ENCODE results near the gene PNCK. TPM values are rescaled to one million over a fixed set of nuclear protein-coding genes. Genes with fewer than 3 reads are reported as not detected.
A peak's percentile ranks its signal among the peaks of the same experiment; 100 is the strongest.

Gene PNCK
- total RNA-seq, 1 experiment from 2014 or later = 2.3 TPM

GRCh38 chrX:153709726-153710674, 36.4 kb upstream of the PNCK start:
- no peak for TF ChIP-seq CTCF (IDR thresholded peaks at IDR 0.05)
- TF ChIP-seq POLR2AphosphoS5 (IDR thresholded peaks at IDR 0.05; ENCODE audit: low read depth, low read length) = no peak
- no peak for TF ChIP-seq SIN3A (IDR thresholded peaks at IDR 0.05; ENCODE audit: borderline replicate concordance, insufficient read depth, low read depth, low read length)
- TF ChIP-seq REST (IDR thresholded peaks at IDR 0.05; ENCODE audit: insufficient read depth in 1 of 2, low read depth in 2 of 2, low read length in 1 of 2) = no peak
- no peak for TF ChIP-seq TCF7L2 (IDR thresholded peaks at IDR 0.05; ENCODE audit: low read depth, low read length)

GRCh38 chrX:153708415-153708814, 34.8 kb upstream of the PNCK start:
- H3K27ac ChIP-seq (ENCODE audit: low read length) = no peak overlapping the region
- POLR2A ChIA-PET = no interaction called here
- no TSS peak for BruUV-seq (replicated peaks)
- in situ Hi-C loops (cut with HindIII; ENCODE audit: low pct_unique_long_range_greater_than_20kb, low sequenced_read_pairs) = no loop called here
- TF ChIP-seq REST (IDR thresholded peaks at IDR 0.05; ENCODE audit: insufficient read depth in 1 of 2, low read depth in 2 of 2, low read length in 1 of 2) = no peak
- peak; percentile 79 for TF ChIP-seq CTCF (IDR thresholded peaks at IDR 0.05)
- TF ChIP-seq TCF7L2 (IDR thresholded peaks at IDR 0.05; ENCODE audit: low read depth, low read length) = no peak
- TF ChIP-seq SIN3A (IDR thresholded peaks at IDR 0.05; ENCODE audit: borderline replicate concordance, insufficient read depth, low read depth, low read length) = no peak
- ATAC-seq = peak; percentile 79
- H3K4me3 ChIP-seq (ENCODE audit: low read depth in 2 of 2, low read length in 2 of 2) = no peak overlapping the region
- H3K27me3 ChIP-seq (ENCODE audit: control insufficient read depth, insufficient read depth, low read length) = no peaks in the 10 kb centered on the region
- no peak for DNase-seq (ENCODE audit: low read depth, low spot score)
- H3K36me3 ChIP-seq (ENCODE audit: control insufficient read depth, insufficient read depth, low read length) = no peaks in the 10 kb centered on the region
- intact Hi-C loops (cut with micrococcal nuclease; ENCODE audit: unreplicated experiment) = no loop called here
- H3K9me3 ChIP-seq (ENCODE audit: control insufficient read depth, insufficient read depth, low read depth, low read length) = no peaks in the 10 kb centered on the region
- H3K4me1 ChIP-seq (ENCODE audit: control insufficient read depth, insufficient read depth, low read length) = no peaks in the 10 kb centered on the region
- CTCF ChIA-PET = interaction anchor here (0.6 to 1.4 kb wide), 5 partner anchors 8 to 77 kb away, joined by 3 to 7 read pairs (median 3); no protein-coding TSS in a partner anchor

More at GRCh38 chrX:153709726-153710674, 36.4 kb upstream of the PNCK start:
- intact Hi-C loops (cut with micrococcal nuclease; ENCODE audit: unreplicated experiment) = no loop called here
- ATAC-seq (no peak), DNase-seq (ENCODE audit: low read depth, low spot score) (no peak)
- BruUV-seq (replicated peaks) = no TSS peak
- Histone ChIP-seq H3K27ac (ENCODE audit: low read length) (no peak overlapping the region), H3K9me3 (ENCODE audit: control insufficient read depth, insufficient read depth, low read depth, low read length) (no peaks in the 10 kb centered on the region), H3K4me1 (ENCODE audit: control insufficient read depth, insufficient read depth, low read length) (no peaks in the 10 kb centered on the region), H3K4me3 (ENCODE audit: low read depth in 2 of 2, low read length in 2 of 2) (no peak overlapping the region), H3K27me3 (ENCODE audit: control insufficient read depth, insufficient read depth, low read length) (no peaks in the 10 kb centered on the region), H3K36me3 (ENCODE audit: control insufficient read depth, insufficient read depth, low read length) (peaks cover 9% of the 10 kb centered on the region; the same call in 1 of the 2 replicates)
- POLR2A ChIA-PET = no interaction called here
- in situ Hi-C loops (cut with HindIII; ENCODE audit: low pct_unique_long_range_greater_than_20kb, low sequenced_read_pairs) = no loop called here
- CTCF ChIA-PET = no interaction called here
